GM20000 (cell line): ENCODE measurements around the gene PEX26.
A peak's percentile ranks its signal among the peaks of the same experiment; 100 is the strongest.
"Not testable (repeated sequence)": the region's sequence is repeated elsewhere in the genome, so short reads cannot be mapped to it uniquely, and the experiment has no call there.

Experiments used
- DNase-seq: peaks from one replicate; pipeline ENCODE4 v3.0.0; 2012; ENCODE audit warnings: low spot score
- TF ChIP-seq, protein P1 (sequence below): IDR thresholded peaks from 2 replicates; pipeline ENCODE4 v1.5.1; 2012; ENCODE audit warnings: mild to moderate bottlenecking, control low read depth; ENCODE audit errors: extremely low read depth, missing control alignments

The PEX26 gene

DNA sequence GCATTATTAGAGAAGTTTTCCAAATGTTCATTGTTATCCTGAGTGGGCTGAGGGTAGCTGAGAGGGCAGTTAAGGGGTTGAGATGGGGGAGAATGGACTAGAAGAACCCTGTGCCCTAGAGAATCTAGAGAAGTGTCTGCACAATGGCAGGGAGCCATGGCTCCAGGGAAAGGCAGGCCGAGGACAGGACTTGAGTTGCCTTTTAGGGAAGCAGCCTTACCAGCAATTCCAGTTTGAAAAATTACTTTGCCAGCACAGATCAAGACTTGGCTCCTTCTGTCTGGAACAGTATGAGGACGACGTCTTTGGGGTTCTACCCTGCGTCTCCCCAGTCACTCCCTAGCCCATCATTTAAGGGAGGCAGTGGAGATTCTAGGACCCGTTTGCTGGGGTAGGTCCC, 27.7 kb upstream of the PEX26 start:
- DNase-seq = no peak
- TF ChIP-seq, protein P1, sequence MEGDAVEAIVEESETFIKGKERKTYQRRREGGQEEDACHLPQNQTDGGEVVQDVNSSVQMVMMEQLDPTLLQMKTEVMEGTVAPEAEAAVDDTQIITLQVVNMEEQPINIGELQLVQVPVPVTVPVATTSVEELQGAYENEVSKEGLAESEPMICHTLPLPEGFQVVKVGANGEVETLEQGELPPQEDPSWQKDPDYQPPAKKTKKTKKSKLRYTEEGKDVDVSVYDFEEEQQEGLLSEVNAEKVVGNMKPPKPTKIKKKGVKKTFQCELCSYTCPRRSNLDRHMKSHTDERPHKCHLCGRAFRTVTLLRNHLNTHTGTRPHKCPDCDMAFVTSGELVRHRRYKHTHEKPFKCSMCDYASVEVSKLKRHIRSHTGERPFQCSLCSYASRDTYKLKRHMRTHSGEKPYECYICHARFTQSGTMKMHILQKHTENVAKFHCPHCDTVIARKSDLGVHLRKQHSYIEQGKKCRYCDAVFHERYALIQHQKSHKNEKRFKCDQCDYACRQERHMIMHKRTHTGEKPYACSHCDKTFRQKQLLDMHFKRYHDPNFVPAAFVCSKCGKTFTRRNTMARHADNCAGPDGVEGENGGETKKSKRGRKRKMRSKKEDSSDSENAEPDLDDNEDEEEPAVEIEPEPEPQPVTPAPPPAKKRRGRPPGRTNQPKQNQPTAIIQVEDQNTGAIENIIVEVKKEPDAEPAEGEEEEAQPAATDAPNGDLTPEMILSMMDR = no peak

DNA sequence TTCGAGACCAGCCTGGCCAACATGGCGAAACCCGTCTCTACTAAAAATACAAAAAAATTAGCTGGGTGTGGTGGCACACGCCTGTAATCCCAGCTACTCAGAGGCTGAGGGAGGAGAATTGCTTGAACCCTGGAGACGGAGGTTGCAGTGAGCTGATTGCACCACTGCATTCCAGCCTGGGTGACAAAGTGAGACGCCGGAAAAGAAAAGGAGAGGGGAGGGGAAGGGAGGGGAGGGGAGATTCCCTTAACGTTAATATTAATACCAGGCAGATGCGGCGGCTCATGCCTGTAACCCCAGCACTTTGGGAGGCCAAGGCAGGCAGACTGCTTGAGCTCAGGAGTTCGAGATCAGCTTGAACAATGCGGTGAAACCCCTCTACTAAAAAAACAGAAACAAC, 26.7 kb upstream of the PEX26 start:
- not testable (repeated sequence) for DNase-seq

- DNase-seq = not testable (repeated sequence)
Measured at GRCh38 chr22:18053216-18053946, 24.4 kb upstream of the PEX26 start.

DNA sequence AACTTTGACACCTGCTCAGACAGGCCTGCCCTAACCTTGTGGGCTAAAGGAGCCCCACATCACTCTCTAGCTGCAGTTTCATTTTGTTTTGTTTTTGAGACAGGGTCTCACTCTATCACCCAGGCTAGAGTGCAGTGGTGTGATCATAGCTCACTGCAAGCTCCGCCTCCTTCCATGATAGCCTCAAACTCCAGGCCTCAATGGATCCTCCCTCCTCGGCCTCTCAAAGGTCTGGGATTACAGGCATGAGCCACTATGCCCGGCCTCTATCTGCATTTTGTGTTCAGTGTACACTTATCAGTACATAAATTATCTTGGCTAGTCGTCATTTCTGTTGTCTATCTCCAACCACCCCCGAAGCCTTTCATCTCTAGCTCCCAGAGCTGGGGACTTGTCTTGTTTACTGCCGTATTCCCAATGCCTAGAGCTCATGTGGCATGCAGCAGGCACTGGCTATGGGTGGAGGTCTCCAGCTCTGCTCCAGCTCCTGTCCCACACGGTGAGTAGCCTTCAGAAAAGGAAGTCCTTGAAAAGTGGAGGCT, 22.1 kb upstream of the PEX26 start:
- TF ChIP-seq, protein P1 = no peak
- DNase-seq = no peak

DNA sequence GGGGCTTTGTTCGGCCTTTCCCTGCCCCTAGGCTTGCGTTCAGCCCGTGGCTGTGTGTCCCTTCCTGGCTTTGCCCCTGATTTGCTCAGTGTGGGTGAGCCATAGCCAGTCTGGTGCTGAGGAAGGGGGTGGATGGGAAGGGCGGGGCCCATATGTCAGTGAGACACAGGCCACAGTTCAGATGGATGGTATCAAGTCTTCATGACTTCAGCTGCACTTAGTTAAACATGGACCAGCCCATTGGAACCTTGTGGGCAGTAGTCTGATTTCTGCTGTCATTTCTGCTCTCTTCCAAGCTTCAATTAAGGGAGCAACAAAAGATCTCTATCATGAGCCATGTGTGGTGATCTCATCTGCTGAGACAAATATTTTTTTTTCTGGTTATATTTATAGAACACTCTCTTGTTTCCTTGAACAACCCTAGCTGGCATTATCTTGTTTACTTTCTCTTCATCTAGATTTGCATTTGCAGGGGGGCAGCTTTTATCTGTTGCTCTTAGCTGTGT, 21.6 kb upstream of the PEX26 start:
- TF ChIP-seq, protein P1 = no peak
- DNase-seq = peak; percentile 67

DNA sequence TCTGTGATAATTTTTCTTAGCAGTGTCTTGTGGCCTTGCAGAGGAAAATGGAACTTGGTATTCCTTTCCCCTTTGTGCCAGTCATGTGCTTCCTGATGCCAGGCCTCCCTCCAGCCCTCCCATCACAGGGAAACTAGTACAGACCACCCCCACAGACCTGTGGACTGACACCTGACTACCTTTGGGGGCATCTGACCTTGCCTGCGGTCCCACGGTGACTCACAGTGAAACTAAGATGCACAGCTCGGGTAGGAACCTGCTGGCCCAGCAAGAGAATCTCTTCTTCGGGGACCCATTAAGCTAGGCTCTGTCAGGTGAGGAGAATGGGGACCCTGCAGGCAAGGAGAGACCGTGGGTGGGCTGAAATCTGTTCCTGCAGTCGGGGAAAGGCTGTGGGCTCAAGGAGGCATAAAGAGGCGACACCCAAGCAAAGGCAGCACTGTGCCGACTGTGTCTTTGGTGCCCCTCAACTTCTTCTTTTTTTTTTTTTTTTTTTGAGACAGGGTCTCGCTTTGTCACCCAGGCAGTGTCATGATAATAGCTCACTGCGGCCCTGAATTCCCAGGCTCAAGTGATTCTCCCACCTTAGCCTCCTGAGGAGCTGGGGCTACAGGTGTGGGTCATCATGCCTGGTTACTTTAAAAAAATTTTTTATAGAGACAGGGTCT, 20.8 kb upstream of the PEX26 start:
- TF ChIP-seq, protein P1 = no peak
- peak; percentile 75 for DNase-seq

- TF ChIP-seq, protein P1 = no peak
- peak; percentile 78 for DNase-seq
Measured at GRCh38 chr22:18057568-18058209, 20.1 kb upstream of the PEX26 start.
